PFSK-1 (cell line): ENCODE results near the gene SMTNL2.

ENCODE experiments used
- FOXP2 ChIP-seq: optimal IDR thresholded peaks from 2 replicates; pipeline ENCODE3; 2011; ENCODE audit warnings: borderline replicate concordance, control low read depth, inconsistent platforms; ENCODE audit not compliant: insufficient read depth; ENCODE audit errors: extremely low read length, extremely low read depth
- POLR2AphosphoS5 ChIP-seq: IDR thresholded peaks from 2 replicates; pipeline ENCODE4 v1.6.1; 2012; ENCODE audit warnings: low read depth, mild to moderate bottlenecking, control low read depth, low read length, moderate library complexity
- SIN3A ChIP-seq: IDR thresholded peaks from 2 replicates; pipeline ENCODE4 v1.6.1; 2012; ENCODE audit warnings: mild to moderate bottlenecking, low read length, moderate library complexity, borderline replicate concordance; ENCODE audit not compliant: insufficient read depth
- TAF1 ChIP-seq: IDR thresholded peaks from 2 replicates; pipeline ENCODE4 v1.6.1; 2012; ENCODE audit warnings: low read length, control low read depth, borderline replicate concordance; ENCODE audit not compliant: insufficient read depth
- TF ChIP-seq, protein P1 (sequence below), 2 experiments: IDR thresholded peaks; 2 replicates each; pipeline versions ENCODE4 v1.6.1 to v1.8.0; 2011 to 2012; ENCODE audit warnings: low read depth in 2 of 2, low read length in 2 of 2, control low read depth in 1 of 2, inconsistent platforms in 1 of 2, mild to moderate bottlenecking in 1 of 2, moderate library complexity in 1 of 2; ENCODE audit not compliant: insufficient read depth in 1 of 2

DNA sequence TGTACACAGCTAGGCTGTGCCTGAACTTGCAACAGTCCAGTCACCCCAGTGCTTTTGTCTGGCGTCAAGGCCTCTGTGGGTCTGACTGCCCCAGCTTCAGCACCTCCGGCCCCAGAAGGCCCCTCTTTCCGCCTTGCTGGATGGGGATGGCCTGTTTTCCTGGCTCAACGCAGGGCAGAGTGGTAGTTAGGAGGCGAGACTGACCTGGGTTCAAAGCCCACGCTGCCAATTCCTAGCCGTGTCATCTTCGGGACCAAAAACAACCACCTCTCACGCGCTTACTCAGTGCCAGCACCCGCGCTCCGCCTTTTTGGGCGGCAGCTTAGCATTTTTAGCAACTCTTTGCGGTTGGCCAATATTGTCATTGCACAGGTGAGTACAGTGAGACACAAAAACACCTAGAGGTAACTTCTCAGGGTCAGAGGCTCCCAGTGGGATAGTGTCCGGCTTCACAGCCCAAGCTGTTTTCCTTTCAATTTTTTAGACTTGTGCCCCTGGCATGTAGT, 33.7 kb upstream of the SMTNL2 start:
- TF ChIP-seq POLR2AphosphoS5 (no peak), SIN3A (no peak), TAF1 (no peak), FOXP2 (no peak)
- TF ChIP-seq, protein P1, sequence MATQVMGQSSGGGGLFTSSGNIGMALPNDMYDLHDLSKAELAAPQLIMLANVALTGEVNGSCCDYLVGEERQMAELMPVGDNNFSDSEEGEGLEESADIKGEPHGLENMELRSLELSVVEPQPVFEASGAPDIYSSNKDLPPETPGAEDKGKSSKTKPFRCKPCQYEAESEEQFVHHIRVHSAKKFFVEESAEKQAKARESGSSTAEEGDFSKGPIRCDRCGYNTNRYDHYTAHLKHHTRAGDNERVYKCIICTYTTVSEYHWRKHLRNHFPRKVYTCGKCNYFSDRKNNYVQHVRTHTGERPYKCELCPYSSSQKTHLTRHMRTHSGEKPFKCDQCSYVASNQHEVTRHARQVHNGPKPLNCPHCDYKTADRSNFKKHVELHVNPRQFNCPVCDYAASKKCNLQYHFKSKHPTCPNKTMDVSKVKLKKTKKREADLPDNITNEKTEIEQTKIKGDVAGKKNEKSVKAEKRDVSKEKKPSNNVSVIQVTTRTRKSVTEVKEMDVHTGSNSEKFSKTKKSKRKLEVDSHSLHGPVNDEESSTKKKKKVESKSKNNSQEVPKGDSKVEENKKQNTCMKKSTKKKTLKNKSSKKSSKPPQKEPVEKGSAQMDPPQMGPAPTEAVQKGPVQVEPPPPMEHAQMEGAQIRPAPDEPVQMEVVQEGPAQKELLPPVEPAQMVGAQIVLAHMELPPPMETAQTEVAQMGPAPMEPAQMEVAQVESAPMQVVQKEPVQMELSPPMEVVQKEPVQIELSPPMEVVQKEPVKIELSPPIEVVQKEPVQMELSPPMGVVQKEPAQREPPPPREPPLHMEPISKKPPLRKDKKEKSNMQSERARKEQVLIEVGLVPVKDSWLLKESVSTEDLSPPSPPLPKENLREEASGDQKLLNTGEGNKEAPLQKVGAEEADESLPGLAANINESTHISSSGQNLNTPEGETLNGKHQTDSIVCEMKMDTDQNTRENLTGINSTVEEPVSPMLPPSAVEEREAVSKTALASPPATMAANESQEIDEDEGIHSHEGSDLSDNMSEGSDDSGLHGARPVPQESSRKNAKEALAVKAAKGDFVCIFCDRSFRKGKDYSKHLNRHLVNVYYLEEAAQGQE (IDR thresholded peaks at IDR 0.05; ENCODE audit: insufficient read depth in 1 of 2, low read depth in 2 of 2, low read length in 2 of 2): no peak
